GM12891 (cell line): ENCODE data around the gene TGM4.

ENCODE experiments used
- POLR2A ChIP-seq: IDR thresholded peaks from 2 replicates; pipeline ENCODE4 v1.6.1; 2011; ENCODE audit warnings: low read depth, low read length, control low read depth
- POLR2AphosphoS5 ChIP-seq: IDR thresholded peaks from 2 replicates; pipeline ENCODE4 v1.6.1; 2011; ENCODE audit warnings: low read depth, low read length, control low read depth
- POU2F2 ChIP-seq: IDR thresholded peaks from 2 replicates; pipeline ENCODE4 v1.6.1; 2011; ENCODE audit warnings: low read depth, mild to moderate bottlenecking, control low read depth, low read length, moderate library complexity
- TAF1 ChIP-seq: IDR thresholded peaks from 2 replicates; pipeline ENCODE4 v1.6.1; 2011; ENCODE audit warnings: low read depth, low read length, control low read depth

GRCh38 chr3:44902628-44903027 lies 28.2 kb downstream of the TGM4 start:
- TF ChIP-seq POLR2A (no peak), TAF1 (no peak), POLR2AphosphoS5 (no peak), POU2F2 (no peak)
